ENCODE results near the gene LCE2D. TPM values are rescaled to one million over a fixed set of nuclear protein-coding genes. Genes with fewer than 3 reads are reported as not detected.
"Not testable (repeated sequence)": the region's sequence is repeated elsewhere in the genome, so short reads cannot be mapped to it uniquely, and the experiment has no call there.

LCE2D gene, protein sequence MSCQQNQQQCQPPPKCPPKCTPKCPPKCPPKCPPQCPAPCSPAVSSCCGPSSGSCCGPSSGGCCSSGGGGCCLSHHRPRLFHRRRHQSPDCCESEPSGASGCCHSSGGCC
- polyA plus RNA-seq (ENCODE audit: insufficient read length in 10 of 10): not detected
- long read RNA-seq, donor 1: 0 reads
- long read RNA-seq, donor 2: 0 reads
- long read RNA-seq, donor 3: 0 reads
- long read RNA-seq, donor 4: 0 reads
- long read RNA-seq, donor 5: 0 reads
- long read RNA-seq, donor 6: 0 reads
- long read RNA-seq, donor 7: 0 reads
- long read RNA-seq, donor 8: 0 reads
- long read RNA-seq, donor 9: 0 reads

DNA sequence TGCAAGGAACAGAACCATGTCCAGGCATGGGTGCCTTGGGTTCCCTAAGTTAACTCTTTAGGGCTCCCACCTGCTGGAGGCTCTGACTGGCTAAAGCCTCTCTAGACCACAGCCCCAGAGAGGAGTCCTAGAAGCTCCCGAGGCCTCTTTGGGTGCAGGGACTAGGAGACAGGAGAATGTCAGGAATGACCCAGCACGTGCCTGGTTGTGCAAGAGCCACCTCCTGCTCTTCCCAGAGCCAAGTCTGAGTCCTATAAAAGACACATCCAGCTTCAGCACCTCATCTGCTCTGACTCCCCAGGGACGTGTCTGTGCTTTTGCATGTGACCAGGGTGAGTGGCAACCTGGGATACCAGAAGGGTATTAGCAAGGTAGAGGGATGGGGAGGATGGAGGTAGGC is at the start of gene LCE2D:
Gene LCE2D, plus strand, starts transcription at position 283 of the 400 bp plus-strand sequence. CDS start 726 bp downstream, outside the sequence.
- no peak for DNase-seq

DNA sequence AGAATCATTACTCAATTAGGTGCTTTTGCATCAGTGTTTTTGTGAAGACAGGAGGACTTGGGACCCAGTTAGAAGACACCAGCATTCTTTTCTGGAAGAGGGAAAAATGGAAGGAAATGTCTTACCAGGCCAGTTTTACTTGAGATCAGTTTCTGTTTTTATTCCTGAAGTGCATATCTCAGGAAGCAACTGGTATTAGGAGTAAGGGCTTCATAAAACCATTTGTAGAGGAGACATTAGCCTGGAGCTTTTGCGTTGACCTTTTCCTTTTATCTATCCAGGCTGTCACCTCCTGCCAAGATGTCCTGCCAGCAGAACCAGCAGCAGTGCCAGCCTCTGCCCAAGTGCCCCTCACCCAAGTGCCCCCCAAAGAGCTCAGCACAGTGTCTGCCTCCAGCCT is 49.7 kb upstream of the LCE2D start, which contains the start of gene LCE3B:
Gene LCE3B, plus strand, starts transcription at position 301 of the 400 bp plus-strand sequence. Its CDS starts 0 bp downstream, at position 301.
- no peak for DNase-seq

DNA sequence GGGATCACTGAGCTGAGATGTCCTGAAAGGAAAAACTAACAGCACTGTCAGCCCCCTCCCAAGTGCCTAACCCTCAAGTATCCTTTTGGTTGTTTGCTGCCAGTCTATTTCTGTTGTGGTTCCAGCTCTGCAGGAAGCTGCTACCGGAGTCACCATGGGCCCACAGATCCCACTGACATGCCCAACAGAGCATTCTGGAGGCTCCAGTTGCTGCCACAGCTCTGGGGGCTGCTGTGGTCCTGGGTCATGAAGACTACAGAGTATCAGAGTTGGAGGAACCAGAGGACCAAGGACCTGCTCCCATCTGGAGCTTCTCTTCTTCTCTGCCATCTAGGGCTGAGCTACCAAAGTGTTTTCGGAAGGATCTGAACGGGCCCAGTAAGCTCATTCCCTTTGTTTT is 41.2 kb upstream of the LCE2D start:
- no peak for DNase-seq

DNA sequence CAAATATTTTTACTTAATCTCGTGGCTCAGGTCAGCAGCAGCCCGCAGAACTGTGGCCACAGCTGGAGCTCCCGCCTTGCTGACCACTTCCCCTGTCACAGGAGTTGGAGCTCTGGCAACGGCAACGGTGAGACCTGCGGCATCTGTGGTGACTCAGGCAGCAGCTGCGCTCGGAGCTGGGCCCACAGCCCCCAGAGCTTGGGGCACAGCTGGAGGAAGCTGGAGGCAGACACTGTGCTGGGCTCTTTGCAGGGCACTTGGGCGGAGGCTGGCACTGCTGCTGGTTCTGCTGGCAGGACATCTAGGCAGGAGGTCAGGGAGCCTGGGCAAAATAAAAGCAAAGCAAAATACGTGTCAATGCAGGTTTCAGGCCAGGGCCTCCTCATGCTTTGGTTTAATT is 40.4 kb upstream of the LCE2D start, which contains the start of gene LCE3A:
Gene LCE3A, minus strand, starts transcription at position 301 of the 400 bp plus-strand sequence. Its CDS starts 0 bp downstream, at position 301.
- DNase-seq: peak; percentile 1 to 13 (median 5)

DNA sequence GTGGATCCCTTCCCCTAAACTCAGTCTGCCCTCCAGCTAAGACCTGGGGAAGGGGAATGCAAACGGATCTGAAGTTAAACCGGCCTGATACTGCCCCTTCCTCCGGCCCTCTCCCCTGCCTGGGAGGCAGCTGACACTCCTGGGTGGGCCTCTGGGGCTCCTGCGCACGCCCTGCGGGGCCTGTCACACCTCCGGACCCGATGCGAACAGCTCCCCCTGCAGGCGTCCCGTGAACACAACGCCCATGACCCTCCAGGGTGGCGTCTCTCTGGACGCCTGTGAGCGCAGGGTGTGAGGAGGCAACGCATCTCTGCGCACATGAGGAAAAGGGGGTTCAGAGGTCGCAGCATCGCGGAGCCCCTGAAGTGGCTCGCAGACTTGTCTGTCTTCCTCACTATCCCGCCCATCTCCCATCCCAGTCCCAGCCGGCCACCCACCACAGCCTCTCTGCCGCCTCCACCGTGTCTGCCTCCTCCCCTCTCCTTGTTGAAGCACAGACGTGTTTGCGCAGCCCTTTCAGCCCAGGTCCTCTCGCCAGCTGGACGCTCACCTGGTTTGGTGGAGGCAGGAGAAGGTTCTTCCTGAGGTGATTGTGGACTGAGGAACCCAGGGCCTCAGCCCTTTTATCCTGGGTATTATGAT is 39.9 kb upstream of the LCE2D start:
- DNase-seq: no peak

DNA sequence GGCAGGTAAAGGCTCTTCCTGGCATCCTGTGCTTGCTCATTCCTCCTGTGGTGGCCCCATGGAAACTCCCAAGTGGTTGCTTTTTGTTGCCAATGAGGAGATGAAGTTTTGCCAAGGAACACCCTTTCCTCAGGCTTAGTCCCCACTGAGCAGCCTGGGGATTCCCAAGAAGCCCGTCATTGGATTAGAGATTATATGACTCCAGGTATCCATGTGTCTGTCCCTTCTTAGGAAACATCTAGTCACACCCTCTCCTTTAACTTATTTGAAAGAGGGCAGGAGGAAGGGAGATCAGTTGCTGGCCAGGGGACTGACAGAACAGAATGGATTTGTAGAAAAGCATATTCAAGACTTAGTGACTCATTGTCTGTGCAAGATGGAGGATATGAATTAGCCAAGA is 36.4 kb upstream of the LCE2D start:
- DNase-seq: no peak

DNA sequence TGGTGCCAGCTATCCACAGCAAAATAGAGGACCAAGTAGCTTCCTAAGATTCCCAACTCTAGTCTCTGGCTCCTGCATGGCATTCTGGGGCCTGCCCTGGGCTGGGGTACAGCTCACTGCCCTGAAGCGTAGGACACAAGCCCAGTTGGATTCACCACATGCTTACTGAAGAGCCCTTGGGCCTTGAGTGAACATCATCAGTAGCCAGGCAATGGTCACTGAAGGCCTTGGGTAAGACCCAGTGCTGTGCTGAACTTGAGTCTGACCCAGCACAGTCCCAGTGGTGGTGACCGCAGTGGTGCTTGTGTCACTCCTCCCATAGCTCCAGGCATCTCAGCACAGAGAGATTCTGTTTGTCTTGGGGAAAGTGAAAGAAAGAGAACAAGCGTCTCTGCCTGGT is 32.6 kb upstream of the LCE2D start:
- DNase-seq: no peak

DNA sequence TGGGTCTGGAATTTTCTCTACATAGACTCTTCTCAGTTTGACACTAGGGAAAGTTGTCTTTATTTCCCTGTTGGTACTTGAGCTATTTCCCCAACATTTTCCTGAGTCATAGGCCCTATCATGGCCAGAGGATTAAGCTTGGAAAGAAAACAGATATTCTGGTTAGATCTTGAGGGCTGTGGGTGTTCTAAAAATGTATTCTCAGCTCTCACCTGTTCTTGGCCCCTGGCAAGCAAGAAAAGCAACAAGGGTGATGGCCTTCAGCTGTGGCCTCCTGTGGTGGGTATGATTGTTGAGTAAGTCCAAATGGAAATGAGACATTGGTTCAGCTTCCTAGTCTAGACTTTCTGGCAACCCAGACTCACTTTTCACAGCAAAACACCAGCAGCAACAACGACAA is 22.8 kb upstream of the LCE2D start:
- no peak for DNase-seq

DNA sequence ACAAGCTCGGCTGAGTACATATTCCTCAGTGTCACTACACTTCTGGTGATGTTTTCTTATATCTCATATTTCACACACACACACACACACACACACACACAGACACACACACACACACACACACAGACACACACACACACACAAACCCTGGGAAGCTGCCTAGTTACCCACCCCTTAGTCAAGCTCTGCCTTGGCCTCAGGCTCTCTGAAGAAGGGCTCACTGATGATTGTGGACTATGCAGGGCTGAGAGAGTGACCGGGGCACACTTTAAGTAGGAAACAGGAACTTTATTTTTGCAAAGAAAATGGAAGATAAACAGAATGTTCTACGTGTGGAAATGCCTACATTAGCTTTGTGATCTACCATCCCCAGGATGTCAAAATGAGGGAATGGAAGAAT is 19.2 kb upstream of the LCE2D start:
- DNase-seq: no peak

DNA sequence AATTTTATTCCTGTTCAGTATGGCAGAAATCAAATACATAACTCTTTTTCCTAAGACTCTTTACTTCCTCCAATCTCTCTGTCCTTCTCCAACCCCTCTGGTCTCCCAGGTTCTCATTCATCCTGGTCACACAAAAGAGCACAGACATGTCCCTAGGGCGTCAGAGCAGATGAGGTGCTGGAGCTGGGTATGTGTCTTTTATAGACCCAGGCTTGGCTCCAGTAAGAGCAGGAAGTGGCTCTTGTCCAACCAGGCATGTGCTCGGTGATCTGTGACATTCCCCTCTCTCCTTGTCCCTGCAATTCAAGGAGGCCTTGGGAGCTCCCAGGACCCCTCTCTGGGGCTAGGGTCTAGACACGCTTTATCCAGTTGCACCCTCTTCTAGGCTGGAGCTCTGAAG is 18.0 kb upstream of the LCE2D start:
- no peak for DNase-seq

DNA sequence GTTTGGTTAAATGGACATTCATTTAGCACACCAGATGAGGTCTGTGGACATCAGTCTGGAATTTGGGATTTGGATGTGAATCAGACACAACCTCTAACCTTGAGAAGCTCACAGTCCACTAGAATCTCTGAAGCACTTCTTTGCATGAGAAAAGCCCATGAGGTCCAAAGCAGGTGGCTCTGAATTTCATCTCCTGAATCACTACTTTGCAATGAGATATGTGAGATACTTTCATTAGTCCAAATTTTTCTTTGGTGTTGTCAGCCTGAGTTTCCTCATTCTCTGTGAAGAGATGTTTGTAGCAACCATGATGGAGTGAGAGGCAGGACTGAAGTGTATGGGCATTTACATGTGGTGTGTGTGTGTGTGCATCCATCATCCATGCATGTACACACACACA is 16.5 kb upstream of the LCE2D start:
- no peak for DNase-seq

DNA sequence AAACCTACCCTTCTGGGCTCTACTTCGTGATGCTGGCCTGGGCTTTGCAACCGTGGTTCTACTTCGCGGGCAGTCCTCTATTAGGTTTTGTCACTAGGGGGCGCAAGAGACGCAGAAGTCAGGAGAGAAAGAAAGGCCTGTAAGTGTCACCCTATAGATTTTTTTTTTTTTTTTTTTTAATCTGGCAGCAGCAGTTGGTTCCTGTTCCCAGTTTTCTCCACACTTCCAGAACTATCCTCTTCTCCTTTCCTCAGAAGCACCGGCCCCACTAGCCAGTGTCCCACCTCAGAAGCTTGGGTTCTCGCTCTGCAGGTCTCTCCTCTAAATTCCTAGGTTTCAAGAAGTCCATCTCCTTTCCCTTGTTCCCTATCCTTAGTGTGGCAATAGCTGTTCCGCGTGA is 9.1 kb upstream of the LCE2D start:
- peak; percentile 28 to 40 (median 37) for DNase-seq

DNA sequence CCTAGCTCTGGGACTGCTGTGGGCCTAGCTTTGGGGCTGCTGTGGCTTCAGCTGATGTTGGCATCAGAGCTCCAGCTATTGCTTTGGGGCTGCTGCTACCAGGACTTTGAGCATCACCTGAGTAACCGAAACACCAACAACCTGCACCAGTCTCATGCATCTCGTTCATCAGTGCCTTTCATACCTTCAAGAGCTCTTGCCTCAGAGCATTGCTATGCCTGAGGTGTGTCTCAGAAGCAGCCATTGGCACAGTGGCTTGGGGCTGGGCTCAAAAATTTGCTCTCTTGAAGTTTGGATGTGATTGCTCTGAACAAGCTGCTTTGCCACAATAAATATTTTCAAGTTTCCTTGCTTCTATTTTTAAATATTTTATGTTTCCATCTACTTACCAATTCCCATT is 6.7 kb upstream of the LCE2D start:
- DNase-seq: no peak

DNA sequence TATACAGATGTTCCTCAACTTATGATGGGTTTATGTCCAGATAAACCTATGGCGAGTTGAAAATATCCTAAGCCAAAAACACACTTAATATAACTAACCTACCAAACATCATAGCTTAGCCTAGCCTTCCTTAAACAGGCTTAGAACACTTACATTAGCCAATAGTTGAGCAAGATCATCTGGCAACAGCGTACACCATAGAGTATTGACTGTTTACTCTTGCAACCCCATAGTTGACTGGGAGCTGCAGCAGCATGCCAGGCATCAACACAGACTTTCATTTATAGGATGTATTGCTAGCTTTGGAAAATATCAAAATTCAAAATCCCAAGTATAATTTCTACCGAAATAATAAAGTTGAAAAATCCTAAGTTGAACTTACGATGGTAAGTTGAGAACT is 5.5 kb upstream of the LCE2D start:
- no peak for DNase-seq

DNA sequence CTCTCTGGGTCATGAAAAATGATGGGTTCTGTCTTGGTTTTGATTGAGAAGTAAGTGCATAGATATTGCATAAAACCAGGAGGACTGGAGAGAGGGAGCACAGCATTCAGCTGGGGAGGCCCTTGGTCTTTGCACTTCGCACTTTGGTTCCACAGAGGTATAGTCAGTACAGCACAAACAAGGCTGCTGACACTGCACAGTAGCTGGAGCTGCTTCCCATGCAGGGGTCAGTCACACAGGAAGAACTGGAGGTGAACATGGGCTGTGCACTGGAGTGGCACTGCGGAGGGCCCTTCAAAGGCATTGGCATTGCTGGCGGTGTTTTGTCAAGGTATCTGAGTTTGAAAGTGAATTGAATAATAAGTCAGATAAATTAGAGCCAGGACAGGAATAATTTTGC is 4.5 kb upstream of the LCE2D start:
- DNase-seq: no peak

DNA sequence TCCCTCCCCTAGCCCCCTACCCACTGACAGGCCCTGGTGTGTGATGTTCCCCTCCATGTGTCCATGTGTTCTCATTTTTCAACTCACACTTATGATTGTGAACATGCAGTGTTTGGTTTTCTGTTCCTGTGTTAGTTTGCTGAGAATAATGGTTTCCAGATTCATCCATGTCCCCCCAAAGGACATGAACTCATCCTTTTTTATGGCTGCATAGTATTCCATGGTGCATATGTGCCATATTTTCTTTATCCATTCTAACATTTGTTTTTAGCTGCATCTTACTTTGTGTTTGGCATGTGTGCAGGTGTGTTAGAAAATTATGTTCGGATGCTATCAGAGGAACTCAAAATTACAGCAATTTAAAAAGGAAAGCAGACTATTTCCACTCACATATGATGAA is 3.0 kb downstream of the LCE2D start:
- DNase-seq: not testable (repeated sequence)

DNA sequence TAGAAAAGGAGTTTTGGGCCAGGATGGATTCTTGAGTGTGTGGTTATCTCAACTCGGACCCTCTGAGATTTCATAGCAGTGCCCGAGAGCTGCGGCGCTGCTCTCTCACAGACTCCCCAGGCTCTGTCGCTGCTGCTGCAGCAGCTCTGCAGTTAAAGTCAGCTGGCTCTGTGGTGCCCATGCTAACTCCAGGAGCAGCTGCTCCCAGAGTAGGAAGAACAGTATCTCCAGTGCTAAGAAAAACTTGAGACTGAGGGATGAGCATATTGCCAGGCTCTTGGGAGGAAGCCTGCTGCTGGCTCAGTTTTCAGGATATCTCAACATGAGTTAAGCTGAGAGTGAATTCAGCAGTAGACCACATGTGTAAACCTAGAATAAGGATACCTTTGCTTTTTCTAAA is 4.5 kb downstream of the LCE2D start:
- DNase-seq: no peak

DNA sequence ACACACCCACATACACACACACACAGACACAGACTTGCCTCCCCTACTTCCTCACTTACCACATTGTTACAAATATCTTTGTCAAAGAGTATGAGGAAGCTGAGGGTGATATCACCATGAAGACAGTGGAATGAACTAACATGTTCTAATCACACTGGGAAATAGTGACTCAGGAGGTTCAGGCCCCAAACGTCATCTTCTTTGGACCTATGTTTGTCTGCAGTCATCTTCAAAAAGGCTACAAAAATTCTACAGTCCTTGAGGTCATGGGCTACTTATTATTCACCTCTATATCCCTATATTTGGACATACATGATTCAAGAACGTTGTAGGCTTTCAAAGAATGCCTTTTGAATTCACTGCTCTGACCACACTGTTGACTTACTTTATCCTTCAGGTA is 9.8 kb downstream of the LCE2D start:
- no peak for DNase-seq

DNA sequence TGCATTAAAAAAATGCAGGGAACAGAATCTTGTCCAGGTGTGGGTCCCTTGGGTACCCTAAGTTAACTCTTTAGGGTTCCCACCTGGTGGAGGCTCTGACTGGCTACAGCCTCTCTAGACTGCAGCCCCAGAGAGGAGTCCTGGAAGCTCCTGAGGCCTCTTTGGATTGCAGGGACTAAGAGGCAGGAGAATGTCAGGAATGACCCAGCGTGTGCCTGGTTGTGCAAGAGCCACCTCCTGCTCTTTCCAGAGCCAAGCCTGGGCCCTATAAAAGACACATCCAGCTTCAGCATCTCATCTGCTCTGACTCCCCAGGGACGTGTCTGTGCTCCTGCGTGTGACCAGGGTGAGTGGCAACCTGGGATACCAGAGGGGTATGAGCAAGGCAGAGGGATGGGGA is 11.8 kb downstream of the LCE2D start, which contains the start of gene LCE2C:
Gene LCE2C, plus strand, starts transcription at position 297 of the 400 bp plus-strand sequence. CDS start 737 bp downstream, outside the sequence.
- not testable (repeated sequence) for DNase-seq

DNA sequence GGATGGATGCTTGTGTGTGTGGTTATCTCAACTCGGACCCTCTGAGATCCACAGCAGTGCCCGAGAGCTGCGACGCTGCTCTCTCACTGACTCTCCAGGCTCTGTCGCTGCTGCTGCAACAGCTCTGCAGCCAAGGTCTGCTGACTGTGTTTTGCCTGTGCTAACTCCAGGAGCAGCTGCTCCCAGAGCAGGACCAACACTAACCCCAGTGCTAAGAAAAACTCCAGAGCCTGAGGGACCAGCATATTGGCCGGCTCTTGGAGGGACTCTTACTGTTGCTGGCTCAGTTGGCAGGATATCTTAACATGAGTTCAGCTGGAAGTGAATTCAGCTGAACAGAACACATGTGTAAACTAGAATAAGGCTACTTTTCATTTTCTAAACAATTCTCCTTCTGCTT is 16.3 kb downstream of the LCE2D start:
- peak; percentile 3 to 22 (median 20) for DNase-seq

DNA sequence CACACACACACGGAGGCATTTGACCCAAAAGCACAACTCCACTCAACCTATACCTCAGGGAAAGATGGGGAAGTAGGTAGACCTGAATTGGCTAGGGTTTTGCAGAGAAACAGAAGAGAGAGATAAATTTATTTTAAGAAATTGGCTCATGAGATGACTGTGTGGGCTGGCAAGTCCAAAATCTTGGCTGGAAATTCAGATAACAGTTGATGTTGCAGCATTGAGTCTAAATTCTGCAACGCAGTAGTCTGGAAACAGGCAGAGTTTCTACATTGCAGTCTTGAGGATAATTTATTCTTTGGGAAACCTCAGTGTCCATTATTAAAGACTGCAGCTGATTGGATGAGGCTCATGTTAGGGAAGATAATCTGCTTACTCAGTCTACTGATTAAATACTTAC is 18.4 kb downstream of the LCE2D start:
- no peak for DNase-seq

DNA sequence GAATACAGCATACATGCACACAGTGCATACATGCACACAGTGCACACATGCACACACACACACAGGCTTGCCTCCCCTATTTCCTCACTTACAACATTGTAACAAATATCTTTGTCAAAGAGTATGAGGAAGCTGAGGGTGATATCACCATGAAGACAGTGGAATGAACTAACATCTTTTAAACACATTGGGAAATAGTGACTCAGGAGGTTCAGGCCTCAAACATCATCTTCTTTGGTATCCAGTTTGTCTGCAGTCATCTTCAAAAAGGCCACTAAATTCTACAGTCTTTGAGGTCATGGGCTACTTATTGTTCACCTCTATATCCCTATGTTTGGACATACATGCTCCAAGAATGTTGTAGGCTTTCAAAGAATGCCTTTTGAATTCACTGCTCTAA is 20.7 kb downstream of the LCE2D start:
- no peak for DNase-seq

DNA sequence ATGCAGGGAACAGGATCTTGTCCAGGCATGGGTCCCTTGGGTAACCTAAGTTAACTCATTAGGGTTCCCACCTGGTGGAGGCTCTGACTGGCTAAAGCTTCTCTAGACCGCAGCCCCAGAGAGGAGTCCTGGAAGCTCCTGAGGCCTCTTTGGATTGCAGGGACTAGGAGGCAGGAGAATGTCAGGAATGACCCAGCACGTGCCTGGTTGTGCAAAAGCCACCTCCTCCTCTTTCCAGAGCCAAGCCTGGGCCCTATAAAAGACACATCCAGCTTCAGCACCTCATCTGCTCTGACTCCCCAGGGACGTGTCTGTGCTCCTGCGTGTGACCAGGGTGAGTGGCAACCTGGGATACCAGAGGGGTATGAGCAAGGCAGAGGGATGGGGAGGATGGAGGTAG is 22.6 kb downstream of the LCE2D start, which contains the start of gene LCE2B:
Gene LCE2B, plus strand, starts transcription at position 301 of the 400 bp plus-strand sequence. CDS start 721 bp downstream, outside the sequence.
- not testable (repeated sequence) for DNase-seq
